Vagina (tissue), 2 donors: ENCODE measurements around the gene MKNK2. TPM values are rescaled to one million over a fixed set of nuclear protein-coding genes. Genes with fewer than 3 reads are reported as not detected.

Source experiments
- DNase-seq, 2 donors: peaks; one replicate each; pipeline ENCODE4 v3.0.0-alpha.2; 2017; ENCODE audit errors: extremely low spot score in 2 of 2
- H3K27ac ChIP-seq: fragments of 200-600 bp; sonication (generic); one replicate; pipeline ENCODE4 v1.5.1; 2019
- H3K27me3 ChIP-seq: fragments of 200-600 bp; sonication (generic); one replicate; pipeline ENCODE4 v1.5.1; 2019
- H3K36me3 ChIP-seq, 2 donors: fragments of 200-600 bp; sonication (generic); one replicate each; pipeline ENCODE4 v1.5.1; 2017 to 2019
- H3K4me1 ChIP-seq: fragments of 200-600 bp; sonication (generic); one replicate; pipeline ENCODE4 v1.5.1; 2019
- H3K4me3 ChIP-seq, 2 donors: fragments of 200-600 bp; sonication (generic); 1 replicate in 1 of 2; 2 replicates in 1 of 2; pipeline ENCODE4 v1.5.1; 2016 to 2019
- H3K9me3 ChIP-seq: fragments of 200-600 bp; sonication (generic); one replicate; pipeline ENCODE4 v1.5.1; 2019
- POLR2A ChIP-seq, 2 donors: fragments of 450-650 bp; IDR thresholded peaks; one replicate each; pipeline ENCODE4 v1.6.1; 2017; ENCODE audit warnings: antibody characterized with exemption in 2 of 2, mild to moderate bottlenecking in 2 of 2, moderate library complexity in 2 of 2
- POLR2AphosphoS5 ChIP-seq, 2 donors: sonication (generic); formaldehyde crosslinking; IDR thresholded peaks; one replicate each; pipeline ENCODE4 v1.9.0; 2017; ENCODE audit warnings: antibody characterized with exemption in 2 of 2, mild to moderate bottlenecking in 2 of 2, low read depth in 1 of 2; ENCODE audit not compliant: insufficient read depth in 1 of 2
- intact Hi-C: fragments of 100-400 bp; cut with DNase I; formaldehyde crosslinking; loops from one replicate; pipeline ENCODE4 v1.15.1; 2023
- total RNA-seq: library from RNA; depleted of rRNA; stranded (reverse); fragments of >200 nt; gene quantifications from one replicate; pipeline ENCODE4 v1.2.3, GENCODE V29; 2016
- TF ChIP-seq, protein P1 (sequence below), 3 experiments: fragments of 450-650 bp in 2 of 3; fragments of 200-600 bp in 1 of 3; sonication (generic) in 1 of 3; IDR thresholded peaks; one replicate each; pipeline ENCODE4 v1.5.1; 2017 to 2019; ENCODE audit warnings: antibody characterized with exemption in 3 of 3, mild to moderate bottlenecking in 2 of 3, moderate library complexity in 2 of 3

The MKNK2 gene
- total RNA-seq, 1 donor from 2014 or later: 185 TPM

- intact Hi-C loops: no loop called here
- TF ChIP-seq, protein P1, sequence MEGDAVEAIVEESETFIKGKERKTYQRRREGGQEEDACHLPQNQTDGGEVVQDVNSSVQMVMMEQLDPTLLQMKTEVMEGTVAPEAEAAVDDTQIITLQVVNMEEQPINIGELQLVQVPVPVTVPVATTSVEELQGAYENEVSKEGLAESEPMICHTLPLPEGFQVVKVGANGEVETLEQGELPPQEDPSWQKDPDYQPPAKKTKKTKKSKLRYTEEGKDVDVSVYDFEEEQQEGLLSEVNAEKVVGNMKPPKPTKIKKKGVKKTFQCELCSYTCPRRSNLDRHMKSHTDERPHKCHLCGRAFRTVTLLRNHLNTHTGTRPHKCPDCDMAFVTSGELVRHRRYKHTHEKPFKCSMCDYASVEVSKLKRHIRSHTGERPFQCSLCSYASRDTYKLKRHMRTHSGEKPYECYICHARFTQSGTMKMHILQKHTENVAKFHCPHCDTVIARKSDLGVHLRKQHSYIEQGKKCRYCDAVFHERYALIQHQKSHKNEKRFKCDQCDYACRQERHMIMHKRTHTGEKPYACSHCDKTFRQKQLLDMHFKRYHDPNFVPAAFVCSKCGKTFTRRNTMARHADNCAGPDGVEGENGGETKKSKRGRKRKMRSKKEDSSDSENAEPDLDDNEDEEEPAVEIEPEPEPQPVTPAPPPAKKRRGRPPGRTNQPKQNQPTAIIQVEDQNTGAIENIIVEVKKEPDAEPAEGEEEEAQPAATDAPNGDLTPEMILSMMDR (IDR thresholded peaks at IDR 0.05): no peak
- TF ChIP-seq POLR2AphosphoS5 (IDR thresholded peaks at IDR 0.05; ENCODE audit: insufficient read depth in 1 of 2, low read depth in 1 of 2) (no peak), POLR2A (IDR thresholded peaks at IDR 0.05) (no peak)
- no peaks in the 10 kb centered on the region for H3K27me3 ChIP-seq
- H3K4me1 ChIP-seq: peaks cover 49% of the 10 kb centered on the region
- DNase-seq: no peak
- H3K36me3 ChIP-seq: no peaks in the 10 kb centered on the region
- H3K4me3 ChIP-seq: no peak overlapping the region
- peak overlapping the region; percentile 99 for H3K27ac ChIP-seq
- no peaks in the 10 kb centered on the region for H3K9me3 ChIP-seq
These were observed 11.7 kb upstream of the MKNK2 start for GRCh38 chr19:2062770-2063169.

GRCh38 chr19:2062389-2062729 lies 11.3 kb upstream of the MKNK2 start:
- Histone ChIP-seq H3K36me3 (no peaks in the 10 kb centered on the region), H3K4me1 (peaks cover 54% of the 10 kb centered on the region), H3K4me3 (peak overlapping the region; percentile 56 to 93), H3K27me3 (no peaks in the 10 kb centered on the region), H3K9me3 (no peaks in the 10 kb centered on the region), H3K27ac (peak overlapping the region; percentile 99)
- TF ChIP-seq, protein P1 (IDR thresholded peaks at IDR 0.05): no peak
- no peak for DNase-seq
- intact Hi-C loops: no loop called here

- Histone ChIP-seq H3K27me3 (no peaks in the 10 kb centered on the region), H3K4me1 (peaks cover 60% of the 10 kb centered on the region), H3K36me3 (no peaks in the 10 kb centered on the region), H3K4me3 (peak overlapping the region; percentile 56 to 93), H3K9me3 (no peaks in the 10 kb centered on the region), H3K27ac (peak overlapping the region; percentile 99)
- intact Hi-C loops: no loop called here
- TF ChIP-seq POLR2A (IDR thresholded peaks at IDR 0.05) (no peak), POLR2AphosphoS5 (IDR thresholded peaks at IDR 0.05; ENCODE audit: insufficient read depth in 1 of 2, low read depth in 1 of 2) (peak; percentile 79 to 91)
- TF ChIP-seq, protein P1 (IDR thresholded peaks at IDR 0.05): no peak
- peak in 1 of 2 donors; percentile 99 for DNase-seq
These were observed 10.7 kb upstream of the MKNK2 start for GRCh38 chr19:2061495-2062388.

DNA sequence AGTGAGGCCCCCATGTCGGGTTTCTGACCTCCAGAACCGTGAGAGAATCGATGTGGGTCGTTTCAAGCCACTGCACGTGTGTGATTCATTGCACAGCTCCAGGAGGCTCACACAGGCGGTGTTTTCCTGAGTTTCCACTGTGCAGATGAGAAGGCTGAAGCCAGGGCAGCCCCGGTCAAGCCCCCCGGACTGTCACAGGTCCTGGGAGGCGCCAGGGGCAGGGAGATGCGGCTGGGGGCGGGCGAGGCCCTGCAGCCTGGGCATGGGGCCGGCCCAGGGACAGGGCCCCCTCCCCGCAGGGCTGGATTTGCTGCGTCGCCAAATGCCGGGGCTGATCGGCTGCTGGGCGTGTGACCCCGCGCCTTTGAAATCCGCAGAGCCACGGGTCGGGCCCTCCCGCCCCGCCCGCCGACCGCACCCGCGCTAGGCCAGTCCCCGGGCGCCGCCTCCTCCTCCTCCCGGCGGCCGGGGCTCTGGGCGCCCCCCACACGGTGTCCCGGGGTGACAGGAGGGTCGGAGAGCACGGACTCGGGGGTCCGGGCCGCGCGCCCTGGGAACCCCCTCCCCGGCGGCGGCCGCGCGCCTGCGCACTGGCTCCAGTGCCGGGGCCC lies 9.9 kb upstream of the MKNK2 start:
- no peak for DNase-seq
- no peaks in the 10 kb centered on the region for H3K36me3 ChIP-seq
- H3K27ac ChIP-seq: peak overlapping the region; percentile 99
- H3K9me3 ChIP-seq: no peaks in the 10 kb centered on the region
- TF ChIP-seq POLR2A (IDR thresholded peaks at IDR 0.05) (peak; percentile 75 to 94), POLR2AphosphoS5 (IDR thresholded peaks at IDR 0.05; ENCODE audit: insufficient read depth in 1 of 2, low read depth in 1 of 2) (no peak)
- TF ChIP-seq, protein P1 (IDR thresholded peaks at IDR 0.05): no peak
- H3K4me1 ChIP-seq: peaks cover 67% of the 10 kb centered on the region
- H3K4me3 ChIP-seq: peak overlapping the region; percentile 56 to 93
- no peaks in the 10 kb centered on the region for H3K27me3 ChIP-seq
- intact Hi-C loops: no loop called here
